Rectal smooth muscle tissue (tissue), 1 donor: ENCODE data around the gene EXOSC6.
"Not testable (repeated sequence)": the region's sequence is repeated elsewhere in the genome, so short reads cannot be mapped to it uniquely, and the experiment has no call there.

ENCODE experiments used
- H3K27ac ChIP-seq: one replicate; pipeline ENCODE4 v1.7.0; 2013; ENCODE audit warnings: low read depth, low read length, inconsistent platforms
- H3K27me3 ChIP-seq: one replicate; pipeline ENCODE4 v1.7.0; 2013; ENCODE audit warnings: low read length; ENCODE audit not compliant: control insufficient read depth, insufficient read depth
- H3K36me3 ChIP-seq: one replicate; pipeline ENCODE4 v1.7.0; 2013; ENCODE audit warnings: low read length; ENCODE audit not compliant: control insufficient read depth, insufficient read depth
- H3K4me1 ChIP-seq: one replicate; pipeline ENCODE4 v1.7.0; 2013; ENCODE audit warnings: low read length; ENCODE audit not compliant: control insufficient read depth, insufficient read depth
- H3K4me3 ChIP-seq: one replicate; pipeline ENCODE4 v1.7.0; 2013; ENCODE audit warnings: low read length
- H3K9ac ChIP-seq: one replicate; pipeline ENCODE4 v1.7.0; 2013; ENCODE audit warnings: low read length

EXOSC6 gene

GRCh38 chr16:70204668-70205405 is 46.9 kb downstream of the EXOSC6 start:
- H3K4me3 ChIP-seq, H3K4me1 ChIP-seq, H3K27ac ChIP-seq, H3K9ac ChIP-seq, H3K36me3 ChIP-seq, H3K27me3 ChIP-seq: not testable (repeated sequence)

- H3K27me3 ChIP-seq, H3K9ac ChIP-seq, H3K36me3 ChIP-seq, H3K4me1 ChIP-seq, H3K4me3 ChIP-seq, H3K27ac ChIP-seq: not testable (repeated sequence)
Observed at GRCh38 chr16:70204010-70204409, 47.7 kb downstream of the EXOSC6 start.

GRCh38 chr16:70203508-70203907 is 48.2 kb downstream of the EXOSC6 start:
- not testable (repeated sequence) for H3K27ac ChIP-seq, H3K9ac ChIP-seq, H3K27me3 ChIP-seq, H3K36me3 ChIP-seq, H3K4me3 ChIP-seq, H3K4me1 ChIP-seq

GRCh38 chr16:70200063-70200462 is 51.7 kb downstream of the EXOSC6 start:
- not testable (repeated sequence) for H3K36me3 ChIP-seq, H3K4me3 ChIP-seq, H3K27me3 ChIP-seq, H3K9ac ChIP-seq, H3K27ac ChIP-seq, H3K4me1 ChIP-seq

DNA sequence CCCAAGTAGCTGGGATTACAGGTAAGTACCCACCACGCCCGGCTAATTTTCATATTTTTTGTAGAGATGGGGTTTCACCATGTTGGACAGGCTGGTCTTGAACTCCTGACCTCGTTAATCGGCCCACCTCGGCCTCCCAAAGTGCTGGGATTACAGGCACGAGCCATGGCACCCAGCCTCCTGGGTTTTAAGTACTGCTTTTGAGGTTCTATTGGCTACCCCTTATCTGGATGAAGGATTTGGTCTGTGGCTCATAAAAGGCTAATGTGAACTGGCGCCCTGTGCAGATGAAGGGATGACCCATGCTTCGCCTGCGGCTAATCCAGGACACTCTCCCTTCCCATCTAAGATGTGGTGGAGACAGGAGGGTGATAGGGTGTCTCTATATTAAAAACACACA is 52.6 kb downstream of the EXOSC6 start:
- not testable (repeated sequence) for H3K4me3 ChIP-seq, H3K27me3 ChIP-seq, H3K9ac ChIP-seq, H3K36me3 ChIP-seq, H3K4me1 ChIP-seq, H3K27ac ChIP-seq

GRCh38 chr16:70198666-70199065 is 53.1 kb downstream of the EXOSC6 start:
- H3K27me3 ChIP-seq, H3K36me3 ChIP-seq, H3K4me1 ChIP-seq, H3K9ac ChIP-seq, H3K4me3 ChIP-seq, H3K27ac ChIP-seq: not testable (repeated sequence)

DNA sequence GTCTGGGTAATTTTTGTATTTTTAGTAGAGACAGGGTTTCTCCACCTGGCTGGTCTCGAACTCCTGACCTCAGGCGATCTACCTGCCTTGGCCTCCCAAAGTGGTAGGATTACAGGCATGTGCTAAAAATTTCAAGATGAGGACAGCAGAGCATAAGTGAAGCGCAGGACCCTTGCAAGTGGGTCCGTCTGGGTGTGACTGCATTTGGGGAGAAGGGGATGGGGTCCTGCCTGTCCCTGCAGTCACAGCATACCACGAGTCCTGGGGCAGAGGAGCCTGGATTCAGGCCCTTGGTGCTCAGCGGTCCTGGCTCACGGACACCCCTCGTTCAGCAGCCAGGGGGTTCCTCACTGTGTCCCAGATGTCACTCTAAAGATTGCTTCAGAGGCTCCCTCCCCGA is 53.5 kb downstream of the EXOSC6 start:
- H3K27ac ChIP-seq, H3K4me3 ChIP-seq, H3K4me1 ChIP-seq, H3K27me3 ChIP-seq, H3K9ac ChIP-seq, H3K36me3 ChIP-seq: not testable (repeated sequence)

- H3K36me3 ChIP-seq, H3K4me1 ChIP-seq, H3K4me3 ChIP-seq, H3K27ac ChIP-seq, H3K27me3 ChIP-seq, H3K9ac ChIP-seq: not testable (repeated sequence)
Observed at GRCh38 chr16:70197611-70198010, 54.1 kb downstream of the EXOSC6 start.
